ENCODE measurements around the gene CHRNA7.

DNA sequence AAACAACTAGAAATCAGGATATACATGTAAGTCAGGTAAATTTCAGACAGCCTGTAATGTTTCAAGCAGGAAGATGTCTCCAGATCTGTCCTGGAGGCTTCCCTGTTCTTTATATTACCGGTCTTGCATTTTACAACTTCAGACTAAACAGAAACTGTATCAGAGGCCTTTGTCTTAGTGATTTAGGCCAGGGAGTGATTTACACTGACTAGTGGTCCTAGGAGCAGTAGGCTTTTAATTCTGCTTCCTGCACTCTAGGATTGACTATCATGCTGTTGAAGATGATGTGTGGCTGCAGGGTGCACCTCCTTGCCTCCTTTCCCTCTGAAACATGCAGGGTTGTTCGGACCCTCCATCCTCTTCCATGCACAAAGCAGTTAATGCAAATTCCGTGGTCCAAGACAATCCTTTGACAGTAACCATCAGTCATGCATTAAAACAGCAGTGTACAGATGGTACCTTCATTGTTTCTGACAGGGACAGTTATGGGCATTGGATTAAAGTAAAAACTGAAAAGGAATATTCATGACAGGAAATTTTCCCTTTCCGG, 27.6 kb downstream of the CHRNA7 start:
- no peak for TF ChIP-seq EZH2 (IDR thresholded peaks at IDR 0.05)
- no peak for TF ChIP-seq POLR2AphosphoS5 (IDR thresholded peaks at IDR 0.05; ENCODE audit: borderline replicate concordance, low read depth, low read length)
- TF ChIP-seq FOXP2 (optimal IDR thresholded peaks at IDR 0.05; ENCODE audit: control extremely low read depth, extremely low read length, insufficient read depth) = no peak

All from SK-N-MC (cell line).